Gastrocnemius medialis (tissue), 4 donors: Measurements from ENCODE around the gene MCM3AP.

Experiments used
- POLR2A ChIP-seq, 2 donors: fragments of 450-650 bp; IDR thresholded peaks; one replicate each; pipeline ENCODE4 v1.6.1; 2017; ENCODE audit warnings: antibody characterized with exemption in 2 of 2, mild to moderate bottlenecking in 2 of 2, moderate library complexity in 2 of 2
- TF ChIP-seq, protein P1 (sequence below), 5 experiments: fragments of 450-650 bp in 3 of 5; fragments of 200-600 bp in 2 of 5; sonication (generic) in 2 of 5; IDR thresholded peaks in 4 of 5; conservative IDR thresholded peaks in 1 of 5; 1 replicate in 4 of 5; 2 replicates in 1 of 5; pipeline ENCODE4 v1.5.1; 2016 to 2019; ENCODE audit warnings: antibody characterized with exemption in 5 of 5, mild to moderate bottlenecking in 3 of 5, moderate library complexity in 3 of 5

DNA sequence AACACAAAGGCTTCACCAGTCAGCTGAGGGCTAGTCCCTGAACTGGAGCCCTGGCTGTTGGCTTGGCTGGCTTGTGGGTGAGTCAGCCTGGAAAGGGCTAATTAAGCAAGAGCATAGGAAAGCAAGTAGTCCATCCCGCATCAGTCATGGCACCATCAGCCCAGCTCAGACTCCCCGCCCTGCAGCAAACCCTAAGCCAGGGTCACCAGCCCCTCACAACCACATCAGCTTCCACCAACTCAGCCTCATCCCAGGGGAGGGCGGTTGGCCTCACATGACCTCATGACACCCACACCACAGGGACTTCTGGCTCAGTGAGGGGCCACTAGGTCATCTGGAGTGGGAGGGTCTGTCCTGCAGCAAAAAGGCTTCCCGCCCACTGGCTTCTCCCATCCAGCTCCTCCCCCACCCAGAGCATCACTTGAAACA lies 94.1 kb downstream of the MCM3AP start:
- TF ChIP-seq, protein P1, sequence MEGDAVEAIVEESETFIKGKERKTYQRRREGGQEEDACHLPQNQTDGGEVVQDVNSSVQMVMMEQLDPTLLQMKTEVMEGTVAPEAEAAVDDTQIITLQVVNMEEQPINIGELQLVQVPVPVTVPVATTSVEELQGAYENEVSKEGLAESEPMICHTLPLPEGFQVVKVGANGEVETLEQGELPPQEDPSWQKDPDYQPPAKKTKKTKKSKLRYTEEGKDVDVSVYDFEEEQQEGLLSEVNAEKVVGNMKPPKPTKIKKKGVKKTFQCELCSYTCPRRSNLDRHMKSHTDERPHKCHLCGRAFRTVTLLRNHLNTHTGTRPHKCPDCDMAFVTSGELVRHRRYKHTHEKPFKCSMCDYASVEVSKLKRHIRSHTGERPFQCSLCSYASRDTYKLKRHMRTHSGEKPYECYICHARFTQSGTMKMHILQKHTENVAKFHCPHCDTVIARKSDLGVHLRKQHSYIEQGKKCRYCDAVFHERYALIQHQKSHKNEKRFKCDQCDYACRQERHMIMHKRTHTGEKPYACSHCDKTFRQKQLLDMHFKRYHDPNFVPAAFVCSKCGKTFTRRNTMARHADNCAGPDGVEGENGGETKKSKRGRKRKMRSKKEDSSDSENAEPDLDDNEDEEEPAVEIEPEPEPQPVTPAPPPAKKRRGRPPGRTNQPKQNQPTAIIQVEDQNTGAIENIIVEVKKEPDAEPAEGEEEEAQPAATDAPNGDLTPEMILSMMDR (IDR thresholded peaks at IDR 0.05 in 4 of 5, conservative IDR thresholded peaks at IDR 0.05 in 1 of 5), result no peak
- TF ChIP-seq POLR2A (IDR thresholded peaks at IDR 0.05), result no peak
